COLO668 (cell line): Measurements from ENCODE around the gene MPV17.
"Not testable (repeated sequence)": the region's sequence is repeated elsewhere in the genome, so short reads cannot be mapped to it uniquely, and the experiment has no call there.

Experiments used
- DNase-seq: peaks from one replicate; lab custom pipeline; 2025; ENCODE audit not compliant: unreplicated experiment; lab: John Stamatoyannopoulos, UW

The MPV17 gene

DNA sequence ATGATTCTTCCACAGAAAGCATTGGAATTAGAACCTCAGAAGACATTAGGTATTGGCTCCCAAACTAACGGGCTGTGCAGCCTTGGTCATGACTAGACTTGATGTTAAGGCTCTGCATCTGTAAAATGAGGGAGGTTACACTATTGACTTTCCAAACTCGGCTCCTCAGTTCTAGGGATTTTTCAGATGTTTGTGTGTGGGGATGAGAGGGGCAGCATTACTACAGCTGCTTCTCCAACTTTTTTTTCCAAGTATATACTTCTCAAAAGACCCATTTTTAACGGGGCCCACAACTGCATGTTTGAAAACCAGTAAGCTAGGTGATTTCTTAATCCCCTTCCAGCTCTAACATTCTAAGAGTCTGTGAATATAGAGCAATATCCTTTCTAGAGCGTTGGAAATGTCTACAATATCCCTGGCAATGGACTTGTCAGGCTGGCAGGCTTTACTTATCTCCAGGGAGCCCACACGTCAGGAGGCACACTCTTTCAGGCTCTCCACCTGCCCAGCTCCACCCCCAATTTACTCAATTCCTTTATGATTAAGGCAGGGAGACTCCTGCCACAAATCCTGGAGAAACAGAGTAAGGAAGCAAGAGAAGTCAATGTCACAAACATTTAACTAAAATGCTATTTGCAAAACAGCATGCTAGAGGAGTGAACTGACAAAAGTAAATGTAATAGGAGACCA is 844 bp upstream of the MPV17 start:
- DNase-seq = no peak

- peak; percentile 33 for DNase-seq
Observed at GRCh38 chr2:27322301-27322765, 564 bp downstream of the MPV17 start.

GRCh38 chr2:27320958-27321543 is 1.8 kb downstream of the MPV17 start:
- DNase-seq = peak; percentile 83

DNA sequence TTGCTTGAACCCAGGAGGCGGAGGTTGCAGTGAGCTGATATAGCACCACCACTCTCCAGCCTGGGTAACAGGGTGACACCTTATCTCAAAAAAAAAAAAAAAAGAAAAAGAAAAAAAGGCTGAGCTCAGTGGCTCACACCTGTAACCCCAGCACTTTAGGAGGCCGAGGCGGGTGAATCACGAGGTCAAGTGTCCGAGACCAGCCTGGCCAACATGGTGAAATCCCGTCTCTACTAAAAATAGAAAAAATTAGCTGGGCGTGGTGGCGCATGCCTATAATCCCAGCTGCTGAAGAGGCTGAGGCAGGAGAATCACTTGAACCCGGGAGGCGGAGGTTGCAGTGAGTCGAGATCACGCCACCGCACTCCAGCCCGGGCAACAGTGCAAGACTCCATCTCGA is 3.1 kb downstream of the MPV17 start:
- DNase-seq = not testable (repeated sequence)

DNA sequence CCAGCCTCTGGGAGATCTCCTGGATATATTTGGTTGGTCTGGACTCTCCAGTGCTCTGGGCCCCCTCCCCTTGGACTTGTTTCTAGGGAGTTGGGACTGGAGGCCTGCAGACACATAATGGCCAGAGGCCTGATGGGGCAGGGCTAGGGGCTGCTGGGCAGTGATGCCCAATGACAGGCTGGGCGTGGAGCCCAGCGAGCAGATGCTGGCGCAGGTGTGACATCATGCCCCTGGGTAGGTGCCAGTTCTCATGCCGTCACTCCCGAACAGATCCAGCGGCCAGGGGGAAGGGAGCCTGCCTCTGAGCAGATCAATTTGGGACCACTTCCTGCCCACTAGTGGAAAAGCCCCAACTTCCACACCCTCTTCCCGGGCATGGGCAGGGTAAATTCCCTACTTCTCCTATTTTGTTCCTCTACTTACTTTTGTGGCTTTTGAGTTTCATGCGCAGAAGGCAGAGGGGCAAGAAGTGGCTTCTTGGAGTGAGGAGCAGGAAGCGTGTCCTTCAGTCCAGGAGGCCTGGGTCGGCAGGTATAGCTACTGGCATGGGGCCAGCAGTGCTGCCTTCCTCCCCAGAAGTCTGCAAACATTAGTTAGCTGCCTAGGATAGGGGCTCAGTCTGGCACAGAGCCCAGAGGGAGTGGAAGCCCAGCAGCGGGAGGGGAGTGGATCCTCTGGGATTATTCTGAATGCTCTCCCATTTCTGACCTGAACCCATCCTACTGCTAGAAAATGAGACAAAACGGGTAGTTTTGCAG is 6.1 kb downstream of the MPV17 start:
- peak; percentile 88 for DNase-seq

DNA sequence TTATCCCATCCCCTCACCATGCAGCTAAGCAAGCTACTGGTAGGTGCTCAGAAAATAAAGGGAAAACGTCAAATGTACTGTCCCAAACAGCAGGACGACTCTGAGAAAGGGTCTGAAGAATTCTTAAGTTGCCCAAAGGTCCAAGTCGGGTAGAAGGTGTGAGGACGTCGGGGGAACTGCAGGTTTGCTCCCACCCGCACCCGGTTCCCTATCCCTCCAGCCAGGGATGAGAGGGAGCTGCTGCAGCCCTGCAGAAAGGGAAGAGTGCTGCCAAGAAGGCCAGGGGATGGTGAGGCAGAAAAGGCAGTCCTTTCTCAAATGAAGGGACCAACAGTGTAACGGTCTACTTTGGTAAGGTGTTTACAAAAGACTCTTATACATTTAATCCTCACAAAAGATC is 7.8 kb downstream of the MPV17 start:
- no peak for DNase-seq

DNA sequence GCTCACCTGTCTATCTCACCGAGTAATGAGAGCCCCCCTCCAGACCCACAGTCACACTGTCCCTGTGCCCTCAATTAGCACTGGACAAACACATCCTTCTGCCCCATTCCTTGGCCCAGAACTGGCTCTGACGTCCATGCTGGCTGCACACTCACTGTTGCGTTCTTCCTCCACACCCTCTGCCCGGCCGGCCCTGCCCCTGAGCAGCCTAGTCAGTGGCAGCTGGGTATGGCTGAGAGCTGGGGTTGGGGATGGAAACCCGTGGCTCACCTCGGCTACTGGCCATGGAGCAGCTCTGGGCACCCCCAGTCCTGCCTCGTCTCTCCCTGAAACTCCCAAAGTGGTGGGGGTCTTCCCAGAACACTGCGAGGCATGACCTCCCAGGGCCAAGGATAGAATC is 8.2 kb downstream of the MPV17 start:
- DNase-seq = no peak

DNA sequence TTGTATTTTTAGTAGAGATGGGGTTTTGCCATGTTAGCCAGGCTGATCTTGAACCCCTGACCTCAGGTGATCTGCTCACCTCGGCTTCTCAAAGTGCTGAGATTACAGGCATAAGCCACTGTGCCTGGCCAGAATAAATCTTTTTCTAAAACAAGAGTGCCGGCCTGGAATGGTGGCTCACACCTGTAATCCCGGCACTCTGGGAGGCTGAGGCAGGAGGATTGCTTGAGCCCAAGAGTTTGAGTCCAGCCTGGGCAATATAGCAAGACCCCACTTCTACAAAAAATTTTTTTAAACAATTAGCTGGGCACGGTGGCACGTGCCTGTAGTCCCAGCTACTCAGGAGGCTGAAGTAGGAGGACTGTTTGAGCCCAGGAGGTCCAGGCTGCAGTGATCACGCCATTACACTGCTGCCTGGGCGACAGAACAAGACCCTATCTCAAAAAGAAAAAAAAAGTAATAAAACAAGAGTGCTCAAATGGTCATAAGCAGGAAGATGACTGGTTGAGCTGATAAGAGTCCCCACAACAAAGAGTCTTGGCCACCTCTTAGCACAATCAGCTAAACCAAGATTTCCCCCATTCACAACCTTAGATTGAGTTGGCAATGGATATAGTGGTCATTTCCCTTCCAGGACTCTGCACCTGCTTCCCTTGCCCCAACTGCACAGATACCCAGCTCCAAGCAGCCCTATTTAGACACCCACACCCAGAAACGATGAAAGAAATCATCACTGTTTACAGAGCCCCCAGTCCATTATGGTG is 8.8 kb downstream of the MPV17 start:
- DNase-seq = no peak

DNA sequence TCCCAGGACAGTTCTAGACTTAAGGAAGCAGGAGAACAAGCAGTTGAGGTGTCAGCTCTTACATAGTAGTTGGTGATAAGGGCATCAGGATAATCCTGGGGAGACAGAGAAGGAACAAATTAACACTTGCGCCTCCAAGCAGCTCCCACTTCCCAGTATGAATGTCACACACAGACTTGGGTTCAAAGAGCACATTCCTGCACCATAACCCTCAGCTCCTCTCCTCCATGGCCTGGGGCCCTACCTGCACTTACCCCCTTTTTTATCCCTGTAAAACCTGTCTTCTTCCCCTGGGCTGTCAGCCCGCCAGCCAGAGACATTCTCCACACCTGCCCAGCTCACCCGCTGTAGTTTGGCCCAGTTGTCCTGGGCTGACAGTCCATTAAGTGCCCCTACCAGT is 10.7 kb downstream of the MPV17 start:
- no peak for DNase-seq

DNA sequence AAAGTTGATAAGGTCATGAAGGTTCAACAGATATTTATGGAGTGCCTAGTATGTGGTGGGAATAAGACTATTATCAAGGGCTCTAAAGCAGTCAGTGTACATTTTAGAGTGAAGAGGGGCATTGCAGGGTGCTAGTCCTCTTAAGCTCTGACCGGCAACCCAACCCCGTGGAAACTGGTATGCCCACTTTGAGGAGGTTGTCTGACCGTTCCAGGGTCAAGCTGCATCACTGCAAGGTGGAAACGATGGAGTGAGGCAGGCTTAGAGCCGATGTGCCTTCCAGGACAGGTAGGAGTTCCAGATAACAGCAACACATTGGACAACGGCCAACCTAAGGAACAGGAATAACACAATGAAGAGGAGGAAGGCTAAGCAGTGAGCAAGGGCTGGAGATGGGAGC is 13.2 kb downstream of the MPV17 start:
- no peak for DNase-seq

DNA sequence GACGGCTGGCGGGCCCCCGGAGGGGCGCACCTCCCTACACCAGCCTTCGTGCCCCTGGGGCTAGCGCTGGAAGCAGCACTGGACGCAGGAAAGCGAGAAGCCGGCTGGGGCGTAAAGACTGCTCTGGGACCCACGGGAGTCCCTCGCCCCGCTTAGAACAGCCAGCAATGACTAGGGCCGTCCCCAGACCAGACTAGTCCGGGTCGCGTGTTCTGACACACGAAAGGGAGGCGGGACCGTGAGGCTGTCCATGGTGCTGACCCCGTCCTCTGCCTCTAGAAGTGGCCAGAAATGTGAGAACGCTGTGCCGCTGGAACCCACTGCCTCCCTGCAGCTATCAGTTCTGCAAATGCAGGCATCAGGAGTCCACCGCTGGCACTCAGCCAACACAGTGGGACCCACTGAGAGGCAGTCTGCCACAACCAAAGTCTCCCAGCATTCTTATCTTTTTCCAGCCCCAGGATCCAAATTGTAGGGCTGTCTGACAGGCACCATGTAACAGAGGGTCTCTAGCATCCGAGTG is 14.5 kb downstream of the MPV17 start, which contains the start of gene UCN:
UCN (minus strand) TSS at position 87 of the 523 bp plus-strand sequence. CDS start 550 bp downstream, outside the sequence.
- no peak for DNase-seq

DNA sequence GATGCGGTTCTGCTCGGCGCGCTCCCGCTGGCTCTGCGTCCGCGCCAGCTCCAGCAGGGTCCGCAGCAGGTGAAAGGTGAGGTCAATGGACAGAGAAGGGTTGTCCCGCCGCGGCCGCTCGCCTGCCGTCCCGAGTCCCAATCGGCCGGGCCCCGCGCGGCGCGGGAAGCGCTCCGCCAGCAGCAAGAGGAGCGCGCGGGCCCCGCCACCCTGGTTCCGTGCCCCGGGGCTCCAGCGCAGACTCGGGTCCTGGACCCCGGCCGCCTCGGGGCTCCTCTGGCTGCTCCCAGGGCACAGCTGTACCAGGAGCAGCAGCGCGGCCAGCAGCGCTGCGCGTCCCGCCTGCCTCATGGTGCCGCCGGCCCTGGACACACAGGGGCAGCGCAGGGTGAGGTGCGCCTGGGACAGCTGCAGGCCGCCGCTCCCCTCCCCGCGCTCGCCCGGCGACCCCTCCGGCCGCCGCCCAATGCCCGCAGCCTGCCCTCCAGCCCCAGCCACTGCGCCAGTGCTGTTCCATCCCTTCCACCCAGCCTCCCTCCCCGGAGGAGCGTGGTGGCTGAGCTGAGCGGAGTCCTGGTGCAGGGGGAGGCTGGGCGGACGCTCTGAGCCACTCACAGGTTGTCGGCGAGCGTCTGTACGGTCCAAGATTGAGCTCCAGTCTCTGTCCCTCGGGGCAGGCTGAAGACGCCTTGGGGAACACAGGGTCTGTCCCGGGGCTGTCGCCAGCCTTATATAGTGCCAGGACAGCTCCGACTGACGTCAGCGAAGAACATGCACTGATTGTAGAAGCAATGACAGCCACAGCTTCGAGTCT is 15.1 kb downstream of the MPV17 start:
- no peak for DNase-seq

GRCh38 chr2:27307287-27307544 is 15.7 kb downstream of the MPV17 start:
- DNase-seq = no peak

GRCh38 chr2:27306573-27307286 is 16.2 kb downstream of the MPV17 start:
- DNase-seq = no peak

- no peak for DNase-seq
Observed at GRCh38 chr2:27306136-27306535, 16.8 kb downstream of the MPV17 start.

DNA sequence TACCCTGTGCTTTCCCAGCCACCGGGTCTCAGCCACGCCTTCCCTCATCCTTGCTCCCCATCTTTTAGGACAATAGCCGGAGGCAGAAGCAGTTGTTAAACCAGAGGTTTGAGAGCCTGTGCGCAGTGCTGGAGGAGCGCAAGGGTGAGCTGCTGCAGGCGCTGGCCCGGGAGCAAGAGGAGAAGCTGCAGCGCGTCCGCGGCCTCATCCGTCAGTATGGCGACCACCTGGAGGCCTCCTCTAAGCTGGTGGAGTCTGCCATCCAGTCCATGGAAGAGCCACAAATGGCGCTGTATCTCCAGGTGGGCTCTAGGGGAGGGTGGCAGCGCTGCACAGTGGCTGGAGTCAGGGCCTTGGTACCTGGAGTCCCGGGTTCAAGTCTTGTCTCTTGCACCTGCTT is 17.4 kb downstream of the MPV17 start:
- DNase-seq = no peak

- no peak for DNase-seq
Observed at GRCh38 chr2:27304488-27305240, 18.2 kb downstream of the MPV17 start.

GRCh38 chr2:27303093-27304025 is 19.5 kb downstream of the MPV17 start:
- peak; percentile 24 for DNase-seq
